ENCODE measurements around the gene IL19.

The IL19 gene

GRCh38 chr1:206723462-206723804 lies 47.1 kb upstream of the IL19 start (continued):
- no peak for TF ChIP-seq ZBTB49 (tag by site-specific recombination; IDR thresholded peaks at IDR 0.05; ENCODE audit: low read depth)
- no peak for TF ChIP-seq ZNF580 (tag by site-specific recombination; IDR thresholded peaks at IDR 0.05)
- no peak for TF ChIP-seq ZNF280D (tag by site-specific recombination; IDR thresholded peaks at IDR 0.05)
- TF ChIP-seq ZNF391 (tag by site-specific recombination; IDR thresholded peaks at IDR 0.05; ENCODE audit: borderline replicate concordance, low read depth): no peak
- no peak for TF ChIP-seq YY1 (tag by site-specific recombination; IDR thresholded peaks at IDR 0.05)
- TF ChIP-seq AEBP2 (tag by site-specific recombination; IDR thresholded peaks at IDR 0.05; ENCODE audit: borderline replicate concordance): no peak
- TF ChIP-seq ZNF2 (tag by site-specific recombination; IDR thresholded peaks at IDR 0.05): no peak
- TF ChIP-seq ZNF623 (tag by site-specific recombination; IDR thresholded peaks at IDR 0.05): no peak

- Histone ChIP-seq H3K27ac (ENCODE audit: extremely low read depth, low read depth, low read length) (no peak overlapping the region), H3K36me3 (ENCODE audit: control insufficient read depth in 2 of 2, insufficient read depth in 1 of 2, low read length in 2 of 2) (no peaks in the 10 kb centered on the region), H3K4me3 (ENCODE audit: low read depth, low read length) (no peak overlapping the region), H3K9me3 (ENCODE audit: control insufficient read depth, insufficient read depth, low read depth, low read length) (no peaks in the 10 kb centered on the region), H3K4me1 (ENCODE audit: control insufficient read depth, insufficient read depth, low read length) (no peaks in the 10 kb centered on the region; the same call in 1 of the 2 replicates)
- ChIA-PET POLR2A (no interaction called here), CTCF (interaction anchor here (0.6 to 4.5 kb wide), 15 partner anchors 9 to 259 kb away, joined by 3 to 62 read pairs (median 6); no protein-coding TSS in a partner anchor)
- TF ChIP-seq ZBTB8A (tag by site-specific recombination; IDR thresholded peaks at IDR 0.05): peak; percentile 43
- TF ChIP-seq GLIS1 (tag by site-specific recombination; IDR thresholded peaks at IDR 0.05): peak; percentile 75
- no peak for TF ChIP-seq ZNF623 (tag by site-specific recombination; IDR thresholded peaks at IDR 0.05)
- peak; percentile 98 for TF ChIP-seq ZIC2 (tag by site-specific recombination; IDR thresholded peaks at IDR 0.05)
Observed at GRCh38 chr1:206723805-206724472, 46.6 kb upstream of the IL19 start.

- H3K9me3 ChIP-seq (ENCODE audit: control insufficient read depth, insufficient read depth, low read depth, low read length): no peaks in the 10 kb centered on the region
- no peaks in the 10 kb centered on the region; the same call in 1 of the 2 replicates for H3K4me1 ChIP-seq (ENCODE audit: control insufficient read depth, insufficient read depth, low read length)
- H3K27ac ChIP-seq (ENCODE audit: extremely low read depth, low read depth, low read length): no peak overlapping the region
- ChIA-PET POLR2A (interaction anchor here (0.7 kb wide), 1 partner anchor 255 kb away, joined by 8 read pairs; no protein-coding TSS in a partner anchor), CTCF (interaction anchor here (0.6 to 4.5 kb wide), 55 partner anchors 10 to 902 kb away, joined by 3 to 62 read pairs (median 4); partner anchors contain the start of genes DYRK3 and IL20)
- peaks cover 0 to 13% of the 10 kb centered on the region in 2 experiments; a peak in 1 of 3 replicates for H3K36me3 ChIP-seq (ENCODE audit: control insufficient read depth in 2 of 2, insufficient read depth in 1 of 2, low read length in 2 of 2)
- TF ChIP-seq SP3 (tag by site-specific recombination; IDR thresholded peaks at IDR 0.05) (no peak), ZNF416 (tag by site-specific recombination; IDR thresholded peaks at IDR 0.05) (no peak), PRDM10 (tag by site-specific recombination; IDR thresholded peaks at IDR 0.05) (peak; percentile 79)
- no peak overlapping the region for H3K4me3 ChIP-seq (ENCODE audit: low read depth, low read length)
Observed at GRCh38 chr1:206725109-206725963, 45.2 kb upstream of the IL19 start.
